ENCODE data around the gene TIGAR. TPM values are rescaled to one million over a fixed set of nuclear protein-coding genes. Genes with fewer than 3 reads are reported as not detected.

Gene TIGAR
- total and polyA plus RNA-seq, 2 of the 8 experiments (the other 6 are each of a cell fraction or from before 2014, with no cell fraction given) = 3.8 to 26.4 TPM

DNA sequence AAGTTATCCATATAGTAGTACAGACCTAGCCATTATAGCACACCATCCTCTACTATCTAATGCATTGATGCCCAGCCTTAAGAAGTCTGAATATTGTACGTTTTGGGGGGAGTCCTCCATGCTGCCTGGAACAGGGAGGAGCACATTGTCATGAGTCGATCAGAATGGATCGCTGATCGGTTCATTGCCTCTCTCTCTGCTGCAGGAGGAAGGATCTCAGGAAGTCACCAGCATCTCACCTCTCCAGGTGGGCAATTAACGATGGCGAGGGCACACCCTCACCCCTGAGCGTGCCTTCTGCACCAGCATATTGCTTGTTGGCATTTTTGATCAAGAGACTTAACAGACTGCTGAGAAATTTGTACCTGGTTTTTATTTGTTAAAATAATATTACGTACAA is 35.9 kb upstream of the TIGAR start:
- Histone ChIP-seq H3K23ac (ENCODE audit: insufficient read length) (no peak overlapping the region), H3K4me3 (ENCODE audit: extremely low read depth in 1 of 4, insufficient read depth in 2 of 4, low read depth in 3 of 4, low read length in 4 of 4) (no peak overlapping the region), H3K18ac (ENCODE audit: extremely low read depth, low read length) (no peak overlapping the region), H4K91ac (replicated peaks; ENCODE audit: insufficient read length, low read length) (no peak overlapping the region), H2AFZ (ENCODE audit: low read length) (no peak overlapping the region), H3K23me2 (ENCODE audit: low read depth, low read length) (no peaks in the 10 kb centered on the region), H2BK12ac (ENCODE audit: low read depth, low read length) (no peak overlapping the region), H3K27ac (ENCODE audit: low read depth, low read length) (no peak overlapping the region), H2BK20ac (ENCODE audit: low read length) (no peak overlapping the region), H3K9me3 (ENCODE audit: insufficient read depth in 2 of 2, low read depth in 1 of 2, low read length in 1 of 2) (no peaks in the 10 kb centered on the region), H2BK5ac (ENCODE audit: low read depth, low read length) (no peak overlapping the region), H3K36me3 (ENCODE audit: control insufficient read depth in 2 of 4, insufficient read depth in 4 of 4, low read length in 3 of 4) (peaks cover 55 to 100% (median 90%) of the 10 kb centered on the region in 4 experiments), H4K20me1 (replicated peaks in 1 of 2; ENCODE audit: control insufficient read depth in 1 of 2, insufficient read depth in 2 of 2, low read length in 2 of 2) (peaks cover 42 to 72% of the 10 kb centered on the region in 2 experiments), H4K8ac (ENCODE audit: extremely low read depth, insufficient read depth, low read length) (no peak overlapping the region), H3K27me3 (replicated peaks in 1 of 4; ENCODE audit: control insufficient read depth in 3 of 4, extremely low read depth in 1 of 4, insufficient read depth in 3 of 4, low read length in 3 of 4) (no peaks in the 10 kb centered on the region), H3K79me1 (ENCODE audit: low read depth, low read length) (peaks cover 31% of the 10 kb centered on the region), H3K4me1 (replicated peaks in 1 of 4; ENCODE audit: control insufficient read depth in 3 of 4, insufficient read depth in 4 of 4, low read length in 3 of 4) (peaks cover 0 to 3% (median 0%) of the 10 kb centered on the region in 4 experiments; a peak in 4 of 7 replicates), H3K79me2 (ENCODE audit: control insufficient read depth in 1 of 2, insufficient read depth in 2 of 2, low read length in 2 of 2) (peaks cover 0 to 95% of the 10 kb centered on the region in 2 experiments; a peak in 3 of 4 replicates), H4K5ac (ENCODE audit: insufficient read length, low read depth, low read length) (no peak overlapping the region), H2AK5ac (ENCODE audit: low read depth, low read length) (no peak overlapping the region), H3K4ac (replicated peaks; ENCODE audit: insufficient read length, low read depth, low read length) (no peak overlapping the region), H3K56ac (replicated peaks; ENCODE audit: insufficient read length, low read depth, low read length) (no peak overlapping the region), H2BK15ac (ENCODE audit: low read length) (no peak overlapping the region), H3K9ac (replicated peaks in 1 of 4; ENCODE audit: extremely low read depth in 1 of 4, low read depth in 3 of 4, low read length in 3 of 4) (no peak overlapping the region), H2BK120ac (replicated peaks; ENCODE audit: low read depth, low read length) (no peak overlapping the region), H3K14ac (ENCODE audit: insufficient read length) (no peak overlapping the region), H3K4me2 (ENCODE audit: insufficient read depth in 1 of 2, low read depth in 2 of 2, low read length in 2 of 2) (no peak overlapping the region)
- WGBS, 2 experiments (ENCODE audit: extremely low coverage in 1 of 2, insufficient coverage in 1 of 2, insufficient read length in 1 of 2, insufficient replicate concordance in 2 of 2, low coverage in 1 of 2, low lambda C conversion rate in 2 of 2, missing lambda C conversion rate in 1 of 2) = 88% methylated on average over 8 of the region's 8 CpGs; no CpG with 5 or more reads in 1 of the 2 experiments
- ChIA-PET POLR2A (ENCODE audit: partially characterized antibody) (interaction anchor here (25.4 to 29.3 kb wide), 2 partner anchors 3 to 13 kb away, joined by 531 read pairs; partner anchors contain the start of gene CCND2), CTCF (ENCODE audit: partially characterized antibody) (interaction anchor here (0.8 to 2.1 kb wide), 3 partner anchors 51 to 247 kb away, joined by 3 to 11 read pairs (median 3); no protein-coding TSS in a partner anchor)
- DNase-seq (ENCODE audit: low read depth in 1 of 2, low spot score in 2 of 2) = no peak
- no peak for FAIRE-seq
- TF ChIP-seq NANOG (IDR thresholded peaks at IDR 0.05; ENCODE audit: insufficient read depth, low read depth, low read length, poor library complexity, severe bottlenecking) (no peak), CEBPB (IDR thresholded peaks at IDR 0.05; ENCODE audit: low read depth, low read length) (no peak), KDM5A (IDR thresholded peaks at IDR 0.05; ENCODE audit: low read length) (no peak), MAFK (IDR thresholded peaks at IDR 0.05; ENCODE audit: low read depth, low read length) (no peak), KDM4A (IDR thresholded peaks at IDR 0.05; ENCODE audit: low read depth, low read length, severe bottlenecking) (no peak), EZH2 (IDR thresholded peaks at IDR 0.05; ENCODE audit: low read depth, low read length, severe bottlenecking) (no peak), CTBP2 (IDR thresholded peaks at IDR 0.05; ENCODE audit: borderline replicate concordance, insufficient read depth, insufficient read length, low read length) (no peak), TCF12 (IDR thresholded peaks at IDR 0.05; ENCODE audit: low read depth, low read length) (no peak), SP1 (IDR thresholded peaks at IDR 0.05; ENCODE audit: low read depth, low read length) (no peak), ZNF274 (IDR thresholded peaks at IDR 0.05; ENCODE audit: borderline replicate concordance, extremely low read depth, low read length) (no peak), SIRT6 (IDR thresholded peaks at IDR 0.05; ENCODE audit: low read length) (no peak), JUN (IDR thresholded peaks at IDR 0.05; ENCODE audit: low read depth, low read length) (no peak), SAP30 (IDR thresholded peaks at IDR 0.05; ENCODE audit: insufficient read depth, insufficient replicate concordance, low read length) (no peak), GABPA (IDR thresholded peaks at IDR 0.05; ENCODE audit: borderline replicate concordance, insufficient read depth, low read length) (no peak), SP2 (IDR thresholded peaks at IDR 0.05; ENCODE audit: low read length) (no peak)
